Measurements from ENCODE around the gene EXOSC5. TPM values are rescaled to one million over a fixed set of nuclear protein-coding genes. Genes with fewer than 3 reads are reported as not detected.

EXOSC5 gene
- total RNA-seq, 1 donor from 2014 or later: 50.4 TPM

Other genes starting within 250 kb of the EXOSC5 start
- 0.34 and 1.2 TPM in 2 replicates for gene CYP2S1, start 204.1 kb downstream of the EXOSC5 start, total RNA-seq
- gene AXL, start 178.1 kb downstream of the EXOSC5 start, total RNA-seq: 0.21 and 0.50 TPM in 2 replicates
- gene HNRNPUL1, start 133.0 kb downstream of the EXOSC5 start, total RNA-seq: 283 and 294 TPM in 2 replicates
- gene CCDC97, start 87.2 kb downstream of the EXOSC5 start, total RNA-seq: 33.5 and 34.4 TPM in 2 replicates
- gene TGFB1, start 43.4 kb downstream of the EXOSC5 start, total RNA-seq: 125 and 126 TPM in 2 replicates
- gene B9D2, start 33.2 kb downstream of the EXOSC5 start, total RNA-seq: 6.2 TPM in 2 replicates
- 4.2 and 4.8 TPM in 2 replicates for gene TMEM91, start 20.8 kb downstream of the EXOSC5 start, total RNA-seq
- 18.9 and 20.5 TPM in 2 replicates for gene BCKDHA, start 459 bp upstream of the EXOSC5 start, total RNA-seq
- gene B3GNT8, start 30.0 kb upstream of the EXOSC5 start, total RNA-seq: 0.96 and 0.97 TPM in 2 replicates
- 58.3 and 60.8 TPM in 2 replicates for gene DMAC2, start 42.6 kb upstream of the EXOSC5 start, total RNA-seq
- not detected in 2 replicates for gene ERICH4, start 45.8 kb upstream of the EXOSC5 start, total RNA-seq
- 16.6 and 19.4 TPM in 2 replicates for gene CEACAM21, start 178.8 kb upstream of the EXOSC5 start, total RNA-seq
- not detected in 2 replicates for gene CEACAM4, start 229.7 kb upstream of the EXOSC5 start, total RNA-seq

Measured in activated T-helper 2 cell treated with anti-CD3 and anti-CD28 coated beads, Interferon-gamma antibody, Interleukin-2, Interleukin-4, amounts not matched to agents 10 μg/mL and 5 μg/mL and 100 μg/mL, durations not matched to agents 14 hours and 24 hours and 36 hours (primary cell).